Glutamatergic neuron (in vitro differentiated cells): ENCODE data around the gene PCDHB6. TPM values are rescaled to one million over a fixed set of nuclear protein-coding genes. Genes with fewer than 3 reads are reported as not detected.
"Not testable (repeated sequence)": the region's sequence is repeated elsewhere in the genome, so short reads cannot be mapped to it uniquely, and the experiment has no call there.

Experiments used
- DNase-seq: peaks from one replicate; pipeline ENCODE4 v3.0.0; 2022
- H3K27ac Mint-ChIP-seq: one replicate; pipeline ENCODE4 v1.8.0; 2020; ENCODE audit warnings: mild to moderate bottlenecking, mixed read lengths, inconsistent platforms; ENCODE audit not compliant: unreplicated experiment
- H3K27me3 Mint-ChIP-seq: one replicate; pipeline ENCODE4 v1.8.0; 2020; ENCODE audit warnings: mild to moderate bottlenecking, moderate library complexity, mixed read lengths, inconsistent platforms; ENCODE audit not compliant: unreplicated experiment
- H3K36me3 Mint-ChIP-seq: one replicate; pipeline ENCODE4 v1.8.0; 2020; ENCODE audit warnings: mild to moderate bottlenecking, mixed read lengths, inconsistent platforms; ENCODE audit not compliant: unreplicated experiment
- H3K4me1 Mint-ChIP-seq: one replicate; pipeline ENCODE4 v1.8.0; 2020; ENCODE audit warnings: mild to moderate bottlenecking, low read depth, mixed read lengths, inconsistent platforms; ENCODE audit not compliant: unreplicated experiment
- H3K4me3 Mint-ChIP-seq: one replicate; pipeline ENCODE4 v1.8.0; 2020; ENCODE audit warnings: mild to moderate bottlenecking, mixed read lengths, inconsistent platforms; ENCODE audit not compliant: unreplicated experiment
- H3K9me3 Mint-ChIP-seq: one replicate; pipeline ENCODE4 v1.8.0; 2020; ENCODE audit warnings: mild to moderate bottlenecking, moderate library complexity, mixed read lengths, inconsistent platforms; ENCODE audit not compliant: unreplicated experiment
- total RNA-seq: library from RNA; stranded (reverse); fragmentation: NEBNext Ultra II Directional; extraction: Animal tissue kit (Norgen Biotek cat#: 25700); gene quantifications from one replicate; pipeline ENCODE4 v1.2.1, GENCODE V29; 2021; ENCODE audit not compliant: unreplicated experiment
- TF ChIP-seq, protein P1 (sequence below): fragments of 200-600 bp; sonication (generic); IDR thresholded peaks from one replicate; pipeline ENCODE4 v1.5.0; 2021; ENCODE audit not compliant: partially characterized antibody, unreplicated experiment

Gene PCDHB6
- total RNA-seq, 1 donor from 2014 or later: 7.2 TPM

- TF ChIP-seq, protein P1, sequence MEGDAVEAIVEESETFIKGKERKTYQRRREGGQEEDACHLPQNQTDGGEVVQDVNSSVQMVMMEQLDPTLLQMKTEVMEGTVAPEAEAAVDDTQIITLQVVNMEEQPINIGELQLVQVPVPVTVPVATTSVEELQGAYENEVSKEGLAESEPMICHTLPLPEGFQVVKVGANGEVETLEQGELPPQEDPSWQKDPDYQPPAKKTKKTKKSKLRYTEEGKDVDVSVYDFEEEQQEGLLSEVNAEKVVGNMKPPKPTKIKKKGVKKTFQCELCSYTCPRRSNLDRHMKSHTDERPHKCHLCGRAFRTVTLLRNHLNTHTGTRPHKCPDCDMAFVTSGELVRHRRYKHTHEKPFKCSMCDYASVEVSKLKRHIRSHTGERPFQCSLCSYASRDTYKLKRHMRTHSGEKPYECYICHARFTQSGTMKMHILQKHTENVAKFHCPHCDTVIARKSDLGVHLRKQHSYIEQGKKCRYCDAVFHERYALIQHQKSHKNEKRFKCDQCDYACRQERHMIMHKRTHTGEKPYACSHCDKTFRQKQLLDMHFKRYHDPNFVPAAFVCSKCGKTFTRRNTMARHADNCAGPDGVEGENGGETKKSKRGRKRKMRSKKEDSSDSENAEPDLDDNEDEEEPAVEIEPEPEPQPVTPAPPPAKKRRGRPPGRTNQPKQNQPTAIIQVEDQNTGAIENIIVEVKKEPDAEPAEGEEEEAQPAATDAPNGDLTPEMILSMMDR: peak; percentile 85
- Mint-ChIP-seq H3K4me1 (no peaks in the 10 kb centered on the region), H3K27ac (peak within 1 kb of the TSS; percentile 99), H3K9me3 (peaks cover 30% of the 10 kb centered on the region), H3K27me3 (peaks cover 19% of the 10 kb centered on the region), H3K4me3 (peak within 1 kb of the TSS; percentile 94), H3K36me3 (peaks cover 70% of the 10 kb centered on the region)
- DNase-seq: peak; percentile 70
These were observed 14.7 kb upstream of the PCDHB6 start, which contains the start of gene PCDHB5 for GRCh38 chr5:141135030-141135717. PCDHB5 (plus strand) TSS chr5:141135206; CDS start chr5:141135435, 229 bp downstream.

GRCh38 chr5:141135718-141136266 lies 14.1 kb upstream of the PCDHB6 start:
- DNase-seq: peak; percentile 39
- peaks cover 30% of the 10 kb centered on the region for H3K9me3 Mint-ChIP-seq
- H3K4me1 Mint-ChIP-seq: no peaks in the 10 kb centered on the region
- H3K27me3 Mint-ChIP-seq: peaks cover 17% of the 10 kb centered on the region
- TF ChIP-seq, protein P1: no peak
- H3K4me3 Mint-ChIP-seq: peak overlapping the region; percentile 94
- H3K36me3 Mint-ChIP-seq: peaks cover 73% of the 10 kb centered on the region
- H3K27ac Mint-ChIP-seq: peak overlapping the region; percentile 99

DNA sequence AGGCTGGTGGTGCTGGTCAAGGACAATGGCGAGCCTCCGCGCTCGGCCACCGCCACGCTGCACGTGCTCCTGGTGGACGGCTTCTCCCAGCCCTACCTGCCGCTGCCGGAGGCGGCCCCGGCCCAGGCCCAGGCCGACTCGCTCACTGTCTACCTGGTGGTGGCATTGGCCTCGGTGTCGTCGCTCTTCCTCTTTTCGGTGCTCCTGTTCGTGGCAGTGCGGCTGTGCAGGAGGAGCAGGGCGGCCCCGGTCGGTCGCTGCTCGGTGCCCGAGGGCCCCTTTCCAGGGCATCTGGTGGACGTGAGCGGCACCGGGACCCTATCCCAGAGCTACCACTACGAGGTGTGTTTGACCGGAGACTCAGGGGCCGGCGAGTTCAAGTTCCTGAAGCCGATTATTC lies 12.5 kb upstream of the PCDHB6 start:
- H3K27ac Mint-ChIP-seq, H3K4me3 Mint-ChIP-seq, DNase-seq, H3K4me1 Mint-ChIP-seq: not testable (repeated sequence)
- Mint-ChIP-seq H3K27me3 (peaks cover 19% of the 10 kb centered on the region), H3K9me3 (peaks cover 30% of the 10 kb centered on the region), H3K36me3 (peaks cover 77% of the 10 kb centered on the region)

- Mint-ChIP-seq H3K36me3 (peaks cover 47% of the 10 kb centered on the region), H3K27ac (no peak overlapping the region)
These were observed 551 bp downstream of the PCDHB6 start for GRCh38 chr5:141150224-141150992.

DNA sequence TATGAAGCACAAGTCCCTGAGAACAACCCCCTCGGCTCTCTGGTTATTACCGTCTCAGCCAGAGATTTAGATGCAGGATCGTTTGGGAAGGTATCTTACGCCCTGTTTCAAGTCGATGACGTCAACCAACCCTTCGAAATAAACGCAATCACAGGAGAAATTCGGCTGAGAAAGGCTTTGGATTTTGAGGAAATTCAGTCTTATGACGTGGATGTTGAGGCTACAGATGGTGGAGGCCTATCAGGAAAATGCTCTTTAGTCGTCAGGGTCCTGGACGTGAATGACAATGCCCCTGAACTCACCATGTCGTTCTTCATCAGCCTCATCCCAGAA lies 1.1 kb downstream of the PCDHB6 start:
- H3K9me3 Mint-ChIP-seq: peaks cover 16% of the 10 kb centered on the region

More at GRCh38 chr5:141150224-141150992, 551 bp downstream of the PCDHB6 start:
- Mint-ChIP-seq H3K27me3 (peaks cover 3% of the 10 kb centered on the region), H3K4me3 (no peak overlapping the region), H3K4me1 (no peaks in the 10 kb centered on the region), H3K9me3 (peaks cover 13% of the 10 kb centered on the region)
- DNase-seq: no peak
- TF ChIP-seq, protein P1: no peak

DNA sequence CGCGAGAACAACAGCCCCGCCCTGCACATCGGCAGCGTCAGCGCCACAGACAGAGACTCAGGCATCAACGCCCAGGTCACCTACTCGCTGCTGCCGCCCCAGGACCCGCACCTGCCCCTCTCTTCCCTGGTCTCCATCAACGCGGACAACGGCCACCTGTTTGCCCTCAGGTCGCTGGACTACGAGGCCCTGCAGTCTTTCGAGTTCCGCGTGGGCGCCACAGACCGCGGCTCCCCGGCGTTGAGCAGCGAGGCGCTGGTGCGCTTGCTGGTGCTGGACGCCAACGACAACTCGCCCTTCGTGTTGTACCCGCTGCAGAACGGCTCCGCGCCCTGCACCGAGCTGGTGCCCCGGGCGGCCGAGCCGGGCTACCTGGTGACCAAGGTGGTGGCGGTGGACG lies 1.8 kb downstream of the PCDHB6 start:
- not testable (repeated sequence) for H3K27ac Mint-ChIP-seq, DNase-seq, H3K27me3 Mint-ChIP-seq, H3K4me1 Mint-ChIP-seq, H3K4me3 Mint-ChIP-seq
- H3K9me3 Mint-ChIP-seq: peaks cover 22% of the 10 kb centered on the region
- peaks cover 54% of the 10 kb centered on the region for H3K36me3 Mint-ChIP-seq

More for the DNA sequence above, 1.1 kb downstream of the PCDHB6 start:
- no peaks in the 10 kb centered on the region for H3K4me1 Mint-ChIP-seq
- TF ChIP-seq, protein P1: no peak
- H3K27ac Mint-ChIP-seq: no peak overlapping the region
- no peak for DNase-seq
- H3K36me3 Mint-ChIP-seq: peaks cover 51% of the 10 kb centered on the region
- H3K27me3 Mint-ChIP-seq: peaks cover 3% of the 10 kb centered on the region
- H3K4me3 Mint-ChIP-seq: no peak overlapping the region

DNA sequence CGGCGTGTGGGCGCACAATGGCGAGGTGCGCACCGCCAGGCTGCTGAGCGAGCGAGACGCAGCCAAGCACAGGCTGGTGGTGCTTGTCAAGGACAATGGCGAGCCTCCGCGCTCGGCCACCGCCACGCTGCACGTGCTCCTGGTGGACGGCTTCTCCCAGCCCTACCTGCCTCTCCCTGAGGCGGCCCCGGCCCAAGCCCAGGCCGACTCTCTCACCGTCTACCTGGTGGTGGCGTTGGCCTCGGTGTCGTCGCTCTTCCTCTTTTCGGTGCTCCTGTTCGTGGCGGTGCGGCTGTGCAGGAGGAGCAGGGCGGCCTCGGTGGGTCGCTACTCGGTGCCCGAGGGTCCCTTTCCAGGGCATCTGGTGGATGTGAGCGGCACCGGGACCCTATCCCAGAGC lies 2.2 kb downstream of the PCDHB6 start:
- H3K9me3 Mint-ChIP-seq: peaks cover 25% of the 10 kb centered on the region
- H3K27me3 Mint-ChIP-seq, H3K4me3 Mint-ChIP-seq, H3K4me1 Mint-ChIP-seq, DNase-seq, H3K27ac Mint-ChIP-seq: not testable (repeated sequence)
- H3K36me3 Mint-ChIP-seq: peaks cover 58% of the 10 kb centered on the region
